K562 (cell line): Measurements from ENCODE around the gene ARID3A. TPM values are rescaled to one million over a fixed set of nuclear protein-coding genes. Genes with fewer than 3 reads are reported as not detected.

Experiments
- MECOM ChIP-seq: fragments of 250-450 bp; sonication (Bioruptor Pico); IDR thresholded peaks from 2 replicates; pipeline ENCODE4 v1.8.0; 2022; ENCODE audit warnings: inconsistent platforms
- NRF1 ChIP-seq, 2 experiments: fragments of 450-650 bp; IDR thresholded peaks in 1 of 2; conservative IDR thresholded peaks in 1 of 2; 2 replicates each; pipeline ENCODE4 v1.6.1; 2014; ENCODE audit warnings: mild to moderate bottlenecking in 2 of 2
- RBFOX2 ChIP-seq: fragments of 200-400 bp; formaldehyde crosslinking; IDR thresholded peaks from 2 replicates; pipeline ENCODE4 v1.6.1; 2017; ENCODE audit warnings: low read depth, mild to moderate bottlenecking, low read length, moderate library complexity
- SAP30 ChIP-seq: fragments of 200-600 bp; sonication (generic); IDR thresholded peaks from 2 replicates; pipeline ENCODE4 v1.6.1; 2012; ENCODE audit warnings: borderline replicate concordance, low read depth, mild to moderate bottlenecking, moderate library complexity, low read length, control low read depth, inconsistent platforms; ENCODE audit not compliant: insufficient read depth, poor library complexity, severe bottlenecking
- polyA plus RNA-seq, 8 experiments: library from polyadenylated mRNA; depleted of rRNA in 4 of 8; stranded (reverse) in 5 of 8; unstranded in 3 of 8; fragments of >200 nt; fragmentation: Nextera tagmentation in 2 of 8; fragmentation: Illumina TruSeq in 1 of 8; extraction: Ambion mirVana in 2 of 8; extraction: Trizol in 1 of 8; gene quantifications; 2 replicates each; pipeline versions ENCODE4 v1.2.1 to v1.2.3, GENCODE V29; 2011 to 2014; ENCODE audit warnings: inconsistent platforms in 1 of 8, missing spikeins in 1 of 8
- total RNA-seq, 7 experiments: library from RNA; depleted of rRNA in 6 of 7; stranded (reverse); fragments of >200 nt in 6 of 7; fragmentation: Illumina TruSeq in 2 of 7; extraction: Trizol in 2 of 7; gene quantifications; 2 replicates each; pipeline versions ENCODE4 v1.2.1 to v1.2.3, GENCODE V29; 2011 to 2021; ENCODE audit warnings: low replicate concordance in 1 of 7
- TF ChIP-seq, protein P1 (sequence below): fragments of 450-650 bp; IDR thresholded peaks from 2 replicates; pipeline ENCODE4 v1.6.1; 2018; ENCODE audit not compliant: partially characterized antibody
- TF ChIP-seq, protein P2 (sequence below), 2 experiments: fragments of 450-650 bp; IDR thresholded peaks; 2 replicates each; pipeline ENCODE4 v1.6.1; 2016
- TF ChIP-seq, protein P3 (sequence below): fragments of 200-800 bp; sonication (Bioruptor generic); IDR thresholded peaks from 2 replicates; pipeline ENCODE4 v1.6.1; 2017; ENCODE audit warnings: missing genetic modification characterization, missing compliant biosample characterization
- TF ChIP-seq, protein P4 (sequence below), 2 experiments: fragments of 450-650 bp in 1 of 2; sonication (generic) in 1 of 2; formaldehyde crosslinking in 1 of 2; IDR thresholded peaks; 2 replicates each; pipeline versions ENCODE4 v1.7.1 to v1.9.0; 2016 to 2022; ENCODE audit warnings: inconsistent platforms in 1 of 2, mild to moderate bottlenecking in 1 of 2, missing genetic modification reagents in 1 of 2

Gene ARID3A
- total and polyA plus RNA-seq, 9 of the 15 experiments (the other 6 are each of a cell fraction or from before 2014, with no cell fraction given), result 1.4 to 118 (median 31.2) TPM

DNA sequence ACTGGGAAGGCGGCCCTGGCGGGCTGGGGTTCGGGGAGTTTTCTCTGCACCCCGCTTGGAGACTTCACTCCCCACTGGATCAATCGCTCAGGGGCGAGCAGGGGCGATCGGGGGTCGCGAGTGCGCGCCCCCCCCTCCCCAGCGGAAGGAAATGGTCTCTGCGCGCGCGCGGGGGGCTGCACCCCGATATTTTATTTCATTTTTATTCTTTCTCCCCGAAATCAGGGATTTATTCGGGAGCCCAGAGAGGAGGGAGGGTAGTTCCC lies 421 bp downstream of the ARID3A start (continued):
- TF ChIP-seq, protein P1, sequence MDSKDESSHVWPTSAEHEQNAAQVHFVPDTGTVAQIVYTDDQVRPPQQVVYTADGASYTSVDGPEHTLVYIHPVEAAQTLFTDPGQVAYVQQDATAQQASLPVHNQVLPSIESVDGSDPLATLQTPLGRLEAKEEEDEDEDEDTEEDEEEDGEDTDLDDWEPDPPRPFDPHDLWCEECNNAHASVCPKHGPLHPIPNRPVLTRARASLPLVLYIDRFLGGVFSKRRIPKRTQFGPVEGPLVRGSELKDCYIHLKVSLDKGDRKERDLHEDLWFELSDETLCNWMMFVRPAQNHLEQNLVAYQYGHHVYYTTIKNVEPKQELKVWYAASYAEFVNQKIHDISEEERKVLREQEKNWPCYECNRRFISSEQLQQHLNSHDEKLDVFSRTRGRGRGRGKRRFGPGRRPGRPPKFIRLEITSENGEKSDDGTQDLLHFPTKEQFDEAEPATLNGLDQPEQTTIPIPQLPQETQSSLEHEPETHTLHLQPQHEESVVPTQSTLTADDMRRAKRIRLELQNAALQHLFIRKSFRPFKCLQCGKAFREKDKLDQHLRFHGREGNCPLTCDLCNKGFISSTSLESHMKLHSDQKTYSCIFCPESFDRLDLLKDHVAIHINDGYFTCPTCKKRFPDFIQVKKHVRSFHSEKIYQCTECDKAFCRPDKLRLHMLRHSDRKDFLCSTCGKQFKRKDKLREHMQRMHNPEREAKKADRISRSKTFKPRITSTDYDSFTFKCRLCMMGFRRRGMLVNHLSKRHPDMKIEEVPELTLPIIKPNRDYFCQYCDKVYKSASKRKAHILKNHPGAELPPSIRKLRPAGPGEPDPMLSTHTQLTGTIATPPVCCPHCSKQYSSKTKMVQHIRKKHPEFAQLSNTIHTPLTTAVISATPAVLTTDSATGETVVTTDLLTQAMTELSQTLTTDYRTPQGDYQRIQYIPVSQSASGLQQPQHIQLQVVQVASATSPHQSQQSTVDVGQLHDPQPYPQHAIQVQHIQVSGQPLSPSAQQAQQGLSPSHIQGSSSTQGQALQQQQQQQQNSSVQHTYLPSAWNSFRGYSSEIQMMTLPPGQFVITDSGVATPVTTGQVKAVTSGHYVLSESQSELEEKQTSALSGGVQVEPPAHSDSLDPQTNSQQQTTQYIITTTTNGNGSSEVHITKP, result peak; percentile 28
- TF ChIP-seq, protein P2, sequence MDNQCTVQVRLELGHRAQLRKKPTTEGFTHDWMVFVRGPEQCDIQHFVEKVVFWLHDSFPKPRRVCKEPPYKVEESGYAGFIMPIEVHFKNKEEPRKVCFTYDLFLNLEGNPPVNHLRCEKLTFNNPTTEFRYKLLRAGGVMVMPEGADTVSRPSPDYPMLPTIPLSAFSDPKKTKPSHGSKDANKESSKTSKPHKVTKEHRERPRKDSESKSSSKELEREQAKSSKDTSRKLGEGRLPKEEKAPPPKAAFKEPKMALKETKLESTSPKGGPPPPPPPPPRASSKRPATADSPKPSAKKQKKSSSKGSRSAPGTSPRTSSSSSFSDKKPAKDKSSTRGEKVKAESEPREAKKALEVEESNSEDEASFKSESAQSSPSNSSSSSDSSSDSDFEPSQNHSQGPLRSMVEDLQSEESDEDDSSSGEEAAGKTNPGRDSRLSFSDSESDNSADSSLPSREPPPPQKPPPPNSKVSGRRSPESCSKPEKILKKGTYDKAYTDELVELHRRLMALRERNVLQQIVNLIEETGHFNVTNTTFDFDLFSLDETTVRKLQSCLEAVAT (IDR thresholded peaks at IDR 0.05), result 0 out of 4 replicates have a peak, but pooled peaks of 1 of the 2 experiments have one; percentile 18
- peak; percentile 35 for TF ChIP-seq SAP30
- TF ChIP-seq MECOM (CRISPR knock-in tag), result no peak
- peak; percentile 63 for TF ChIP-seq RBFOX2
- TF ChIP-seq, protein P3, sequence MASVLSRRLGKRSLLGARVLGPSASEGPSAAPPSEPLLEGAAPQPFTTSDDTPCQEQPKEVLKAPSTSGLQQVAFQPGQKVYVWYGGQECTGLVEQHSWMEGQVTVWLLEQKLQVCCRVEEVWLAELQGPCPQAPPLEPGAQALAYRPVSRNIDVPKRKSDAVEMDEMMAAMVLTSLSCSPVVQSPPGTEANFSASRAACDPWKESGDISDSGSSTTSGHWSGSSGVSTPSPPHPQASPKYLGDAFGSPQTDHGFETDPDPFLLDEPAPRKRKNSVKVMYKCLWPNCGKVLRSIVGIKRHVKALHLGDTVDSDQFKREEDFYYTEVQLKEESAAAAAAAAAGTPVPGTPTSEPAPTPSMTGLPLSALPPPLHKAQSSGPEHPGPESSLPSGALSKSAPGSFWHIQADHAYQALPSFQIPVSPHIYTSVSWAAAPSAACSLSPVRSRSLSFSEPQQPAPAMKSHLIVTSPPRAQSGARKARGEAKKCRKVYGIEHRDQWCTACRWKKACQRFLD (CRISPR knock-in tag), result 0 out of 2 replicates have a peak, but pooled peaks have one; percentile 40
- peak; percentile 18 to 26; a peak in 1 of 4 replicates for TF ChIP-seq NRF1 (conservative IDR thresholded peaks at IDR 0.05 in 1 of 2, IDR thresholded peaks at IDR 0.05 in 1 of 2)
- TF ChIP-seq, protein P4, sequence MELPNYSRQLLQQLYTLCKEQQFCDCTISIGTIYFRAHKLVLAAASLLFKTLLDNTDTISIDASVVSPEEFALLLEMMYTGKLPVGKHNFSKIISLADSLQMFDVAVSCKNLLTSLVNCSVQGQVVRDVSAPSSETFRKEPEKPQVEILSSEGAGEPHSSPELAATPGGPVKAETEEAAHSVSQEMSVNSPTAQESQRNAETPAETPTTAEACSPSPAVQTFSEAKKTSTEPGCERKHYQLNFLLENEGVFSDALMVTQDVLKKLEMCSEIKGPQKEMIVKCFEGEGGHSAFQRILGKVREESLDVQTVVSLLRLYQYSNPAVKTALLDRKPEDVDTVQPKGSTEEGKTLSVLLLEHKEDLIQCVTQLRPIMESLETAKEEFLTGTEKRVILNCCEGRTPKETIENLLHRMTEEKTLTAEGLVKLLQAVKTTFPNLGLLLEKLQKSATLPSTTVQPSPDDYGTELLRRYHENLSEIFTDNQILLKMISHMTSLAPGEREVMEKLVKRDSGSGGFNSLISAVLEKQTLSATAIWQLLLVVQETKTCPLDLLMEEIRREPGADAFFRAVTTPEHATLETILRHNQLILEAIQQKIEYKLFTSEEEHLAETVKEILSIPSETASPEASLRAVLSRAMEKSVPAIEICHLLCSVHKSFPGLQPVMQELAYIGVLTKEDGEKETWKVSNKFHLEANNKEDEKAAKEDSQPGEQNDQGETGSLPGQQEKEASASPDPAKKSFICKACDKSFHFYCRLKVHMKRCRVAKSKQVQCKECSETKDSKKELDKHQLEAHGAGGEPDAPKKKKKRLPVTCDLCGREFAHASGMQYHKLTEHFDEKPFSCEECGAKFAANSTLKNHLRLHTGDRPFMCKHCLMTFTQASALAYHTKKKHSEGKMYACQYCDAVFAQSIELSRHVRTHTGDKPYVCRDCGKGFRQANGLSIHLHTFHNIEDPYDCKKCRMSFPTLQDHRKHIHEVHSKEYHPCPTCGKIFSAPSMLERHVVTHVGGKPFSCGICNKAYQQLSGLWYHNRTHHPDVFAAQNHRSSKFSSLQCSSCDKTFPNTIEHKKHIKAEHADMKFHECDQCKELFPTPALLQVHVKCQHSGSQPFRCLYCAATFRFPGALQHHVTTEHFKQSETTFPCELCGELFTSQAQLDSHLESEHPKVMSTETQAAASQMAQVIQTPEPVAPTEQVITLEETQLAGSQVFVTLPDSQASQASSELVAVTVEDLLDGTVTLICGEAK (IDR thresholded peaks at IDR 0.05), result 0 out of 2 replicates have a peak, but pooled peaks have one; percentile 19
- TF ChIP-seq, protein P4 (CRISPR knock-in tag; IDR thresholded peaks at IDR 0.05), result no peak
